A204.1 (cell line): Measurements from ENCODE around the gene KCTD10.
"Not testable (repeated sequence)": the region's sequence is repeated elsewhere in the genome, so short reads cannot be mapped to it uniquely, and the experiment has no call there.

Experiments used
- FAIRE-seq: peaks from 2 replicates; lab custom pipeline; 2012; peaks lifted over from hg19 to GRCh38; lab: Jason Lieb, UNC

KCTD10 gene

DNA sequence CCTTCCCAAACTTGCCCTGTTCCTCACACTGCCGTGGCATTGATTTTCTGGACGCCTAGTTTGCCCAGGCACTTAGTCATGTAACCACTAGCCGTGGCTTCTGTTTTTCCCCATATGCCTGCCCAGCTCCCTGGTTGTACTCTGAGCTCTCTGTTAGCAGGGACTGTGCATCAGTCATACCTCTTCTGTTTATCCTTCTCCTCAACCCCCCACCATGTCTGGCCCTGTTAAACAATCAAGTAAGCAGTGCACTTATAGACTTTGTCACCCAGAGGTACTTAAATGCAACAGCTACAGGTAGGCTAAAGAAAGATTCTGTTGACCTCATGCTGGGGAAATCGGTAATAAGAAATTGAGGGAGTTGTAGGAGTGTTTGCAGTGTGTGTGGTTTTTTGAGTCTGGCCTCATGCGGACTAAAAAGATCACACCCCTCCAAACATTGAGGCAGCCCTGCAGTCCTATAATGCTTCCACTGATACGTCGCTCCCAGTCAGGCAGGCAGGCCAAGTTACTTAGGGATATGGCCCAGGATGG is 17.3 kb upstream of the KCTD10 start:
- FAIRE-seq, result no peak

DNA sequence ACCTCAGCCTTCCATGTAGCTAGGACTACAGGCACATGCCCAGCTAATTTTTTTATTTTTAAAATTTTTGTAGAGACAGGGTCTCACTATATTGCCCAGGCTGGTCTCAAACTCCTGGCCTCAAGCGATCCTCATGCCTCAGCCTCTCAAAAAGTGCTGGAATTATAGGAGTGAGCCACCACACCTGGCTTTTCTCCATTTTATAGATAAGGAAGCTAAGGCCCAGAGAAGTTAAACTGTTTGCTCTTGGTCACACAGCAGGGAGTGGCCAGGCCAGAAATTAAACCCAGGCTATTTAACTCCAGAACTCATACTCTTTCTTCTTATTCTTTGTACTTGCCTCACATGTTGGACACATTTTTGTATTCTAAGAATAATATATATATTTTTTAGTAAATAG is 16.8 kb upstream of the KCTD10 start:
- no peak for FAIRE-seq

DNA sequence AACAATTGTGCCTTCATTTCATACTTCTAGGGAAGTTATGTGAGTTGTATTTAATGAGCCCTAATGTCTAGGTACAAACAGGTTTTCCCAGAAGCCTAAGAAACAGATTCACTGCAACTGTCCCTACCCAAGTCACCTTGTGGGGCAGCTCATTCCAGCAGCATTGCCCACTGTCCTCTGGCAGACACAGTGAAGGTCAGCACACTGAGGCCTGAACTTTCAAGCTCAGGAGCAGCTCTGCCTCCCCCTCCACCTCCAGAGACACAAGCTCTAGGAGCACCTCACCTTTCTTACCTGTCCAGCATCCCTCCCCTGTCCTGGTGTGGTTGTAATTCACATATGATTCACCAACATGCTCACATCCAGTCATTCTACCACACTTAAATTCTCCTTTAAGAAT is 16.0 kb upstream of the KCTD10 start:
- FAIRE-seq, result no peak

DNA sequence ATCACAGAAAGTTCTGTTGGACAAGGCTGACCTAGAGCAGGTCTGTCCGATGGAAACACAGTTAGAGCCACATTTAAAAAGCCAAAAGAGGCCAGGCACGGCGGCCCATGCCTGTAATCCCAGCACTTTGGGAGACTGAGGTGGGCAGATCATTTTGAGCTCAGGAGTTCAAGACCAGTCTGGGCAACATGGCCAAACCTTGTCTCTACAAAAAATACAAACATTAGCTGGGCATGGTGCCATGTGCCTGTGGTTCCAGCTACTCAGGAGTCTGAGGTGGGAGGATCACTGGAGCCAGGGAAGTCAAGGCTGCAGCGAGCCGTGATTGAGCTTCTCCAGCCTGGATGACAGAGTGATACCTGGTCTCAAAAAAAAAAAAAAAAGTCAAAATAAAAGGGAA is 15.3 kb upstream of the KCTD10 start:
- FAIRE-seq, result no peak

DNA sequence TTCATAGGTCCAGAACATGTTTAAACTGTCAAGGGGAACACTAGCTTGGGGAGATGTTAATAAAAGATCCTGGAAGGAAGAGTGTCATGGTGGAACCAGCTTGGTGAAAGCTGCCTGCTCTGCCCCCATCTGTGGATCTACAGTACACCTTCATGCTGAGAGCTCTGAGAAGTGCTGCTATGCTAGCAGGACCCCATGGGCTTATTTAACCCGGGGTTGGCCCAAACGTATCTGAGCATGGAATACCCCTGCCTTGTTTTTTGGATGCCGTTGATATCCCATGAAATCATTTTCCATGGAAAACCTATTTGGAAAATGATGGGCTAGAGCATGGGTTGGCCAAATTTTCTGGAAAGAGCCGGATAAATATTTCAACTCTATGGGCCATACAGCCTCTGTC is 14.6 kb upstream of the KCTD10 start:
- no peak for FAIRE-seq

DNA sequence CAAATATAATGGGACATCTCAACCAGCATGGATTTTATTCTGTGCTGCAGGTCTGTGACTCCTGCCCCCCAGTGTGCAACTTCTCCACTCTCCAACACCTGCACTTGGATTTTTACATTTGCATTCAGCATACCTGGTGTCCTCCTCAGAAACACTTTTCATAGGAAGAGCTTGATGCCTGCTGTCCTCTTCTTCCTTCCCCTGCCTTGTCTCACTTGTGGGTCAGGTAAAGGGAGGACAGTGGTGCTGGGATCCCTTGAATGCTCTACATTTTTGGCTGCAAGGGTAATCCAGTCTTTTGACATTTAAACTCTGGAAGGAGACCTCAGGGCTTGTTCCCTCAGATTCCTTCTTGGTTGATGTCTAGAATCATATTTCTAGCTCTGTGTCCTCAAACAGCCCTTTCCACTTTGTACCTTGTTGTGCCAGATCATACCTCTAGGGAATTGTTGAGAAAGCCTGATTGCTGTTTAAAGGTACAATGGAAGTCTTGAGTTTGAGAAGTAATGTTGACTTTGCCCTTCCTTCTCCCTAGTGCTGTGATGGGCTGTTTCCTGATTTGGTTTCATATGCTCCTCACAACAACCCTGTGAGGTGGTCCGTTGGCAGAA is 13.0 kb upstream of the KCTD10 start:
- no peak for FAIRE-seq

DNA sequence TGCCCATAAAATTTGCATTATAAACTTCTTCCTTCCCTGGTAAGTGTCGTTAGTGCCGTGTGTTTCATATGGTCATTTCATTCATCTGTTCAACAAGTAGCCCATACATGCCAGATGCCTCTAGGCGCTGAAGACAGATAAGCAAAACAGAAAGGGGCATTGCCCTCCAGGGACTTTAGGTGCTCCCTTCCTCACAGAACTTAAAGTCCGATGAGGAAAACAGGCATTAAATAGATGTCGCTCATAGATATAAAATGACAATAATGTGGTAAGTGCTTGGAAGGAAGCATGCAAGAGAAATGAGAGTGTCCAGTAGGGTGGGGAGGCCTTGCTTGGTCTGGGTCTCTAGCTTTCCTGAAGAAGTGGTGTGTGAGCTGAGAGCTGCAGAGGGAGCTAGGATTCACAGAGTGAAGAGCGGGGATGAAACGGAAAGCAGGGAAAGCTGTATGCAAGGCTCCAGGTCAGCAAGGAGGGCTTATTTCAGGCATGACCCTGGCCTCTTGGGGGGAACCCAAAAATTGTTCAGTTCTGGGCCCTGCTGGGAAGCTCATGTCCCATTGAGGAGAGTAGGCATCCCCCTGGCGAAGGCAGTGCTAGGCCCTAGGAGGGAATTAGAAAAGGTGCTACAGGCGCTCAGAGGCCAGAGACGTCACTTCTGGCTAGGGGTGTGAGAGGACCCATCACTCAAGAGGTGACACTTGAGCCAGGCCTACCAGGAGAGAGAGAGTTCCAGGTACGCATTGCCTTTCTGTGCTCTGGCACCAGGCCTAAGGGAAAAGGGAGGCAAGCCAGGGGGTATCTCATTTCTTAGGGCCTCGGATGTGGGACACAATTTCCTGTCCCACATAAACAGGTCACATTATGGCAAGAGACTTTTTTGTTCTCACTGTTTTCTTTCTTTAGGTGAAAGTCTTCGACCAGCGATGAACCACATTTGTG is 12.2 kb upstream of the KCTD10 start:
- FAIRE-seq, result no peak

DNA sequence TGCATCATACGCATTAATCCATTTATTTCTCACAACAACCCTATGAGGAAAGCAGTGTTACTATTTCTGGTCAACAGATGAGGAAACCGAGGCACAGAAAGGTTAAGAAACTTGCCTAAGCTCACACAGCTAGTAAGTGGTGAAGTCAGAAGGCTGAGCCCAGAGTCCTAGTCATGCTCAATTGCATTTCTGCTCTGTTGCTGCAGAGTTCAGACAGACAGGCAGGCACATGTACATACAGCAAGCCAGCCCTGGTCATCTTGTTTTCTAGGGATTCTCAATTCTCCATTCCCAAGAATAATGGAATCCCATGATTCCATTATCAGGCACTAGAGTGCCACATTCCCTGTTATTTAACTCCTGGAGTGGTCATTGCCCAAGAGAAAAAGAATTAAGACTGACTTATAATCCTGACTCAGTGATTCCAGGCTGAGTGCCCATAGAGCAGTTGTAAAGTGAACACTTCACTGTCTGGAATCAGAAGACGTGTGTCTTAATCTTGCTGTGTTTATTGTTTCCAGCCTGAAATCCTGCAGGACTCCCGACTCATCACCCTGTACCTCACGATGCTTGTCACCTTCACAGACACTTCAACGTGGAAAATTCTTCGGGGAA is 11.1 kb upstream of the KCTD10 start:
- no peak for FAIRE-seq

DNA sequence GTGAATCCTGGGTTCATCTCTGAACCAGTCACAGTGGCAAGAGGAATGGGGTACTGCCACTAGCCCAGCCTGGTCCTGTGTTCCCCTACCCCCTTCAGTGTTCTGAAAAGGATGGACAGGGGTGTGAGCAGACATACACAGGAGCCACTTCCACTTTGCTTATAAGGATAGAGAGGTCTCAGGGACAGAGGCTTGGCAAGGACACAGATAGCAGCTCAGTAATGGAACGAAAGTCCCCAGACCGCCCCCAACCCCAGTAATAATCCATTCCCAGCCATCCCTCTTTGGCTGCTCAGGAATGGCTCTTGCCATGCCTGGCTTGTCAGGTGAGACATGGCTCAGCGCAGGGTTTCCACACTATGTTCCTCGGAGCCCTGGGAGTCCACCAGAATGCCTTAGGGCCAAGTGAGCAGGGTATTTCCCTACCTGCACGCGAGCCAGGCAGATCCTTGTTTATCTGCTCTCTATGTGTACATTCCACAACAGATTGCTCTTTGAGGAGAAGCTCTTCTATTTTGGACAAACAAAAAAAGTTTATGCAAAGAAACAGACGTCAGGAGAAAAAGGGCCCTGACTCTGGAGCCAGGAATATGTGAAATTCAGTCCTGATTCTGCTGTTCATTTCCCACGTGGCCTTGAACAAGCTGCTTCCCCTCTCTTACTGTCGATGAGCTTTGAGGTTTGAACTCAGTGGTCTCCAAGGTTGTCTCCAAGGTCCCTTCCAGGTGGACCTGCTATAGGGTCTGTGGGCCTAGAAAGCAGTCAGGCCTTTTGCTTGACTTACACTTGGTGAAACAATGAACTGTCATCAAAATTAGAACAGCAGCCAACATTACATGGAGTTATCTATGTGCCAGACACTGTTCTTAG is 10.3 kb upstream of the KCTD10 start:
- FAIRE-seq, result no peak

DNA sequence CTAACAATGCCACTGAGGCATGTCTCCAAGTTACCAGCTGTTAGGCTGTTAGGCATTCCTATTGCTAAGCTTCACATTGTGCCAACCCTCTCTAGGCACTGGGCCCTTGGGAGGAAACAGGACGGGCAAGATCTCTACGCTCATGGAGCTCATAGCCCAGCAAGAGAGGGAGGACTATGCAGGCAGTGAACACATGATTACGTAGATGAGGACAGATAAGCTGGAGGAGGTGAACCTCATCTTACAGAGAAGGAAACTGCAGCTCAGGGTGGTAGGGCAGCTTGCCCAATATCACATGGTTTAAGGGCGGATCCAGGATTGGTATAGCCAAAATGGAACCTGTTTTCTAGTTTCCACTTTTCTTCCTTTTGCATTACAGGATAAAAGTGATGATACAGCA is 8.1 kb upstream of the KCTD10 start:
- no peak for FAIRE-seq

DNA sequence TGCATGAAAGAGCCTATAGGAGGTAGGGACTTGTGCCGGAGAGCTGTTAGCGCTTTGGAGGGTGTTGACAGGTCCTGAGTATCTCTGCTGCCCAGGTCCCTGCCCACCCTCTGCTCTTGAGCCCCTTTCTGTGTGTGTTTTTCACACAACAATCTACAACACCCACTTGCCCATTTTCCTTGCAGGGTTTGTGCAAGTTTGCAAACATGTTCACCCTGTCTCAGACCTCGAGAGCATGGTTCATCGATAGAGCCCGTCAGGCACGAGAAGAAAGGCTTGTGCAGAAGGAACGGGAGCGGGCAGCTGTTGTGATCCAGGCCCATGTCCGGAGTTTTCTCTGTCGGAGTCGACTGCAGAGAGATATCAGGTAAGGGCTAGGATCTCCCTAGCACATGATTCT is 6.2 kb upstream of the KCTD10 start:
- no peak for FAIRE-seq

DNA sequence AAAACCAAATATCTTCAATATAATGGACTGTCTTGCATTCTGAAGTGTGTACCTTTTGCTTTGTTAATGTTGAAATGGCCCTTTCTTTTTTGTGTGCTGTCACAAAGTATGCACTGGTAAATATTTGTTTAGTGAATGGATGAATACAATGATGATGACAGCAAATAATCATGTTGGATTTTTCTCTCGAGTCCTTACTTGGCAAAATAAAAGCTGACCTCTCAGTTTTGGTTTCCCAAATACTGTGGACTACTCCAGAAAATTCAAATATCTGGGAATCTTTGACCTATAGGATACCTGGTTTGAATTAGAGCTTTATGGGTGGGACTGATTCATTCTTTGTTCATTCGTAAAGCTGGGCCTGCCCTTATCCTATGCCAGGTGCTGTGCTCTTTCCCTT is 5.8 kb upstream of the KCTD10 start:
- no peak for FAIRE-seq

DNA sequence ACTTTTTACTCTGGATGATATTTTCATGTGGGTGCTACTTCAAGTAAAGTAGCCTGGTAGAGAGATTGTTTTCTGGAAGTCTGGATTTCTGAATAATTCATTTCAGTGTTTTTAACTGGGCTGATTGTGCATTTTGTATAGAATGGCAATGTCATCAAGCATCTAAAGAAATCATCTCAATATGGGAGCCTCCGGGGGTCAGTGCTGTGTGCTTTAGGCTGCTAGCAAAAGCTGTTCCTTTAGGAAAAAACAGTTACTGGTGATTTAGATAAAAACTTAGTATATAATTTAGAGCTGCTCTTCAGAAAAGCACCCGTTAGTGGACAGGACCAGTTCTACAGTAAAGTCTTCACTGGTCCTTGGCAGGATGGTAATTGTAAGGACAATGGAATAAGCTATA is 5.4 kb upstream of the KCTD10 start:
- no peak for FAIRE-seq

DNA sequence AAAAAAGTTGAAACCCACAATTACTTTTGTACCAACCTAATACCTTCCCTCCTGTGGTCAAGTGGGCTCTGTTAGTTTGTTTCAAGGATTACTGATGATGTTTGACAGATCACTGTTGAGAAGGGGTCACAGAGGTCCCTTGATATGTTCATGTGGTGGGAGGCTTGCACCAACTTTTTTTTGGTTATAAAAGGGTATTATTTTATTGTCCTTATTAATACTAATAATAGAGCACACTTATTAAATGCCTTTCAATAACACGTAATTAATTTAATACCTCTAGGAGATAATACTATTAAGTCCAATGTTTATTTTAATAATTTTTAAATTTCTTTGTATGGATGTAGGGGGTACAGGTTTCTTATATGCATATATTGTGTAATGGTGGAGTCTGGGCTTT is 4.8 kb upstream of the KCTD10 start:
- no peak for FAIRE-seq

DNA sequence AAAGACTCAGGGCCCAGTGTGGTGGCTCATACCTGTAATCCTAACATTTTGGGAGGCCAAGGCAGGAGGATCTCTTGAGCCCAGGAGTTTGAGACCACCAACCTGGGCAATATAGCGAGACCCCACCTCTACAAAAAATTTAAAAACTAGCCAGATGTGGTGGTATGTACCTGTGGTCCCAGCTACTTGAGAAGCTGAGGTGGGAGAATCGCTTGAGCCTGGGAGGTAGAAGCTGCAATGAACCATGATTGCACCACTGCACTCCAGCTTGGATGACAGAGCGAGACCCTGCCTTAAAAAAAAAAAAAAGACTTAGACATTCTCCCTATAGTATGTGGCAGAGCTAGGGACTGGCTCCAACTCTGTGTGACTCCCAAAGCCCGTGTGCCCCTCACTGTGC is 3.3 kb upstream of the KCTD10 start:
- FAIRE-seq, result no peak

DNA sequence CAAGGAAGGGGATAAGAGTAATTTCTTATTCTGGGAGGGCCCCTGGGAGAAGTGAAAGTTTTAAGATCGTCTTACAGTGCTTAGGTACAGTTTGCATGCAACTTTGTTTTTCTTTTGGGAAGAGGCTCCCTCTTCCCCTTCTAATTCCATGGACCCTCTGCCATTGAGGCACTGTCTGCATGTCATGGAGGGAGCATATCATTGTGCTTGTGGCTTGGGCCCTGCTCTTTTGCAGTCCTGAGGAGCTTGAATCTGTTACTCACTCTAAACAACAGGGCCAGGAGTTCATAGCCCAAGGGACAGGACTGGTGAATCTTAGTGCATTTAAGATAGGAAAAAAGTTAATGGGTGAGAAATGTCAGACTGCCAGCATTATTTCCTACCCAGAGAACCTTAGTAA is 2.7 kb upstream of the KCTD10 start:
- no peak for FAIRE-seq

DNA sequence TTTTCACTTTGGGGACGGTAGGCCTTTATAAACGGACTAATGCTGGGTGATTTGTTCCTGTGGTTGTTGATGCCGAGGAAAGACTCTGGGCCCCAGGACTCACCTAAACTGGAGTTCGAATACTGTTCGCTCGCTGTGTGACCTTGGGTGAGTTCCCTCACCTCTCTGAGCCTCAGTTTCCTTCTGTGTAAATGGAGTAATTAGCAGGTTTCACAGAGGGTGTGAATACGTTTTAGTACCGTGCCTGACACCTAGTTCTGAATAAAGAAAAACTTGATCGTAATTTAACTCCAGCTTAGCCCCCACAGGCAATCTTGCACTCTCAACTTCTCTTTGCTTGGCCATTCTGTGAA is 839 bp upstream of the KCTD10 start:
- FAIRE-seq, result no peak

DNA sequence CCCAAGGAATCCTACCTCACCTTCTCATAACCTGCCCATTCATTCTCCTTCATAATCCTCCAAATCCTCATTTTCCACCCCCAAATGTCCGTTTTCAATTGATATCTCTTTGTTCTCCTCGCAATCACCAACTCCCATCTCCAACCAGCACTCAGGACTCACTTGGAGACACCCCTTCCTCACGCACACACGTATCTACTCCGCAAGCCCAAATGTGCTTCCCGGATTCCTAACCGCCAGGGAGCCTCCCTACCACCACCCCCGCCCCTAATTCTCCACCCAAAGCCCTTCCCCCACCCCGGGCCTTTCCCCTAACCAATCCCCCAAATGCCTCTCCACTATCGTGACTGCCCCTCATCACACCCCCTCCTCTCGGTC is 304 bp downstream of the KCTD10 start:
- no peak for FAIRE-seq

DNA sequence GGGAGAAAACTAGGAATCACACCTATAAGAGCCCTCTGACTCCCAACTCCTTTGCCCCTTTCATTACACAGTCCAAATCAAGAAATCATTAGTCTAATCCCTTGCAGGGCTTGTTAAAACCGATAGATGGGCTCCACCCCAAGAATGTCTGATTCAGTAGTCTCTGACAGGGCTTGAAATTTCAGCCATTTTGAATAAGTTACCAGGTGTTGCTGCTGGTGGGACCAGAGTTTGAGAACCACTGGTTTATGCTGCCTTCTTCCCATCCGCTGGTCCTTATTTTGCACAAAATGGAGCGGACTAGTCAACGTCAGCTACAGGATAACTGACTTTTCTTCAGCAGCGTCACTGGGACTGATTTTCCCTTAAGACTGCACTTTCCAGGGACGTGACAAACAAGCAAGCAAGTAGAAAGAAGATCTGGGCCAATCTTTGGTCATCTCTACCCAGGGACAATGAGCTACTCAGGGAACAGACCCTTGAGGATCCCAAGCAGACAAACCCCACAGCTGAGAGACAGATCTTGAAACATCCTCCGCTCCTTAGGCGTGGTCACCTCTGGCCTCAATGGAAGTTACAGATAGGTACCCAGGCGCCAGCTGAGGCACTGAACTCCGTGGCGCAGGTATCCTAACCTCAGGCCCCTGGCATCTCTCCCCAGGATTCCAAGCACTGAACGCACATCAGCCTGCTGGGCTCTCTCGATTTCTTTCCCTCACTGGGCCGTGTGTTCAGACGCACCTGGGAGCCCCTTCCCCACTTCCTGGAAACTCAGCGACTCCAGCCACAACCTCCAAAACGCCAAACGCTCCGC is 900 bp downstream of the KCTD10 start:
- no peak for FAIRE-seq

DNA sequence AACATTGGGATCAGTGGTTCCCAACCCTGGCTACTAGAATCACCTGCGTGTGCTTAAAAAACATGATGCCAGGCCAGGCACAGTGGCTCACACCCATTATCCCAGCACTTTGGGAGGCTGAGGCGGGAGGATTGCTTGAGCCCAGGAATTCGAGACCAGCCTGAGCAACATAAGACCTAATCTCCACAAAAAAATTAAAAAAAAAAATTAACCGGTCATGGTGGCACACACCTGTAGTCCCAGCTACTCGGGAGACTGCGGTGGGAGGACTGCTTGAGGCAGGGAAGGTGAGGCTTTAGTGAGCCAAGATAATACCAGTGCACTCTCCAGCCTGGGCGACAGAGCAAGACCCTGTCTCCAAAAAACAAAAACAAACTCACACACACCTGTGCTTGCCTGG is 2.0 kb downstream of the KCTD10 start:
- no peak for FAIRE-seq

DNA sequence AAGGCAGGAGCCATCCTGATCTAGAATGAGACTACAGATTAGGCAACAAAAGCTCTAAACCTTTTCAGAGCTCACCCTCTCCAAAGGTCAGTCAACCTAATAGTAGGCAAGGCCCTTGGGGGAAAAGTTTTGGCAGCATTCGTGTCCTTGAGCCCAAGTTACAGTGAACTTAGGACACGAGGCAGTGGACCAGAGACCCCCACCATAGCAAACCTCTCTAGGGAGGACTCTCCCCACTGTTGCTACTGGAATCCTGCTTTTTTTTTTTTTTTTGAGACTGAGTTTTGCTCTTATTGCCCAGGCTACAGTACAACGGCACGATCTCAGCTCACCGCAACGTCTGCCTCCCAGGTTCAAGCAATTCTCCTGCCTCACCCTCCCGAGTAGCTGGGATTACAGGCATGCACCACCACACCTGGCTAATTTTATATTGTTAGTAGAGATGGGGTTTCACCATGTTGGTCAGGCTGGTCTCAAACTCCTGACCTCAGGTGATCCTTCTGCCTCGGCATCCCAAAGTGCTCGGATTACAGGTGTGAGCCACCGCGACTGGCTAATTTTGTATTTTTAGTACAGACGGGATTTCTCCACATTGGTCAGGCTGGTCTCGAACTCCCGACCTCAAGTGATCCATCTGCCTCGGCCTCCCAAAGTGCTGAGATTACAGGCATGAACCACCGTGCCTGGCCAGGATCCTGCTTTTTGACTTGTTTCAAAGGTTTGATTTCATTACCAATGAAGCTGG is 3.4 kb downstream of the KCTD10 start:
- FAIRE-seq, result not testable (repeated sequence)
